ENCODE measurements around the gene KIF26B.
"Not testable (repeated sequence)": the region's sequence is repeated elsewhere in the genome, so short reads cannot be mapped to it uniquely, and the experiment has no call there.

Gene KIF26B

GRCh38 chr1:245396615-245397014 is 241.8 kb downstream of the KIF26B start:
- no peak for DNase-seq (ENCODE audit: low spot score)
- TF ChIP-seq CTCF (IDR thresholded peaks at IDR 0.05; ENCODE audit: borderline replicate concordance, control extremely low read depth, extremely low read depth, insufficient read depth, missing control alignments), result no peak
- in situ Hi-C loops (cut with MboI; ENCODE audit: low sequenced_read_pairs, unreplicated experiment), result no loop called here

- DNase-seq (ENCODE audit: low spot score), result no peak
- in situ Hi-C loops (cut with MboI; ENCODE audit: low sequenced_read_pairs, unreplicated experiment), result no loop called here
- TF ChIP-seq CTCF (IDR thresholded peaks at IDR 0.05; ENCODE audit: borderline replicate concordance, control extremely low read depth, extremely low read depth, insufficient read depth, missing control alignments), result no peak
These were observed 243.0 kb downstream of the KIF26B start for GRCh38 chr1:245397771-245398170.

GRCh38 chr1:245398180-245398579 is 243.4 kb downstream of the KIF26B start:
- DNase-seq (ENCODE audit: low spot score), result no peak
- in situ Hi-C loops (cut with MboI; ENCODE audit: low sequenced_read_pairs, unreplicated experiment), result no loop called here
- no peak for TF ChIP-seq CTCF (IDR thresholded peaks at IDR 0.05; ENCODE audit: borderline replicate concordance, control extremely low read depth, extremely low read depth, insufficient read depth, missing control alignments)

- in situ Hi-C loops (cut with MboI; ENCODE audit: low sequenced_read_pairs, unreplicated experiment), result no loop called here
- no peak for TF ChIP-seq CTCF (IDR thresholded peaks at IDR 0.05; ENCODE audit: borderline replicate concordance, control extremely low read depth, extremely low read depth, insufficient read depth, missing control alignments)
- no peak for DNase-seq (ENCODE audit: low spot score)
These were observed 247.2 kb downstream of the KIF26B start for GRCh38 chr1:245401881-245402587.

- DNase-seq (ENCODE audit: low spot score); in situ Hi-C loops (cut with MboI; ENCODE audit: low sequenced_read_pairs, unreplicated experiment): not testable (repeated sequence)
These were observed 248.2 kb downstream of the KIF26B start for GRCh38 chr1:245402998-245403397.

- DNase-seq (ENCODE audit: low spot score), result no peak
- no peak for TF ChIP-seq CTCF (IDR thresholded peaks at IDR 0.05; ENCODE audit: borderline replicate concordance, control extremely low read depth, extremely low read depth, insufficient read depth, missing control alignments)
- in situ Hi-C loops (cut with MboI; ENCODE audit: low sequenced_read_pairs, unreplicated experiment), result no loop called here
These were observed 249.7 kb downstream of the KIF26B start for GRCh38 chr1:245404527-245404926.

GRCh38 chr1:245404952-245405351 is 250.2 kb downstream of the KIF26B start:
- TF ChIP-seq CTCF (IDR thresholded peaks at IDR 0.05; ENCODE audit: borderline replicate concordance, control extremely low read depth, extremely low read depth, insufficient read depth, missing control alignments), result no peak
- in situ Hi-C loops (cut with MboI; ENCODE audit: low sequenced_read_pairs, unreplicated experiment), result no loop called here
- no peak for DNase-seq (ENCODE audit: low spot score)

All from GM13976 (cell line).